Cardiac fibroblast (primary cell): ENCODE results near the gene ERCC1.

Source experiments
- DNase-seq, 2 donors: peaks; one replicate each; pipeline versions ENCODE4 v3.0.0 to v3.0.0-alpha.2; 2010; ENCODE audit warnings: low read depth in 2 of 2
- H3K4me3 ChIP-seq, 2 donors: replicated peaks in 1 of 2; 1 replicate in 1 of 2; 2 replicates in 1 of 2; pipeline ENCODE4 v1.5.1; 2011; ENCODE audit warnings: low read depth in 2 of 2, low read length in 2 of 2, mild to moderate bottlenecking in 2 of 2, moderate library complexity in 1 of 2
- CTCF ChIP-seq: IDR thresholded peaks from one replicate; pipeline ENCODE4 v1.5.1; 2011; ENCODE audit warnings: low read depth, mild to moderate bottlenecking, low read length, inconsistent platforms

ERCC1 gene

DNA sequence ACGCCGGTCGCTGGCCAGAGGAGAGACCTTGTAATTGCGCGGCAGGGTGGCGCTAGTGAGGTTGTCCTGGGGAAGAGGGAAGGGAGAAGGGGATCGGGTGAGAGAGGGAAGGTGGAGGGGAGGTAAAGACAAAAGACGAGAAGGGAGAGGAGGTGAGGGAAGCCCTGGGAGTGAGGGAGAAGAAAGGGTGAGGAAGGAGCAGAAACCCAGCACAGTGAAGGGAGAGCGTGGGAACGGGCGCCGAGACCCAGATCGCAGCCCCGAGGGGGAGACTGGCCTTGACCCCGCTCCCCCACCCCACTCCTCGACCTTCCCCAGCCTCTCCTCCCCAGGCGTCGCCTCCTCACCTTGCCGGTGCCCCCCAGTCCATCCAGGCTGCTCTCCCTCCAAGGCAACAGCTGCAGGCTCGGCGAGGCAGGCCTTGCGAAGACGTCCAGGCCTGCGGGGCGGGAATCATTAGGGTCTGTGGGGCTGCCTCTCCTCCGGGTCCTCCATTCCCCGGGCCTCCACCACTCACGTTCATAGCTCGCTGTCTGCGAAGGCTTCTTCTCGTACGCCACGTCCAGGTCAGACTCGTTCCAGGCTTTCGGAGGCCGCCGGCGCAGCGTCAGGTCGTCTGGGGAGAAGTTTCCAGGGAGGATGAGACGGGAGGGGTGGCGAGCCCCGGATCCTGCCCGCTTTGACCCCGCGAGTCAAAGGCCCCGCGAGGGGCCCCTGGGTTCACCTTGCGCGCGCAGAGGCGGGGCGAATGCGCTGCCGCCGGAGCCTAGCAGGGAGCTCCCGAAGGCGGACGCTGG is 27.7 kb downstream of the ERCC1 start:
- no peak for TF ChIP-seq CTCF
- H3K4me3 ChIP-seq: no peak overlapping the region
- no peak for DNase-seq

DNA sequence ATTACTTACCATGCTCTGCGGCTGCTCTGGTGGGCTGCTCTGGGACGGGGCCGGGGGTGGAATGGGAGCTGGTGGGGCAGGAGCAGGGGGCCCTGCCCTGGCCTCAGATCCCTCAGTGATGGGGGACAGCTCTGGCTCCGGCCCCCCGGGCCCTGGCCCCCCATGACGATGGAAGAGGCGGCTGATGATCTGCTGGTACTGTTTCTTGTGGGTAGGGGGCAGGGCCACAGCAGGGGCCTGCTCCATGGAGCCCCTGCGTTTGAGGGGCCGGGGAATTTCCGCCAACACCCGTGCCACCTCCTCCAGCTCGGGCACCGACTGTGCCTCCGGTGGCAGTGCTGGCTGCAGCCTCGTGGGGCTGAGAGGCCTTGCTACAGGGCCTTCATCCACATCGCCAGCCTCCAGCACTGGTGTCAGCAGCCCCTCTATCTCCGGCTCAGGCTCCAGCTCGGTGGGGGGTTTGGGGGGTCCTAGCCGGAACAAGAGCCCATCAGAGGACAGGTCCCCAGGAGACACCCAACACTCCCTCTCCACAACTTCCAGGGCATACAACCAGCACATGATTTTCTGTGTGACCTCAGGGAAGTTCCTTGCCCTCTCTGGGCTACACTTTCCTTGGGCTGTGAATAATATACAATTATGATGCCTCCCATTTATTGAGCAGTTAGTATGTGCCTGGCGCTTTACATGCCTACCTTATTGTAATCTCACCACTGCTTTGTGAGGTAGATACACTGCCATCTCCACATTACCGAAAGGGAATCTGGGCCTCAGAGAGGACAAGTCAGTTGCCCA is 31.6 kb downstream of the ERCC1 start:
- H3K4me3 ChIP-seq: no peak overlapping the region
- TF ChIP-seq CTCF: no peak
- no peak for DNase-seq

DNA sequence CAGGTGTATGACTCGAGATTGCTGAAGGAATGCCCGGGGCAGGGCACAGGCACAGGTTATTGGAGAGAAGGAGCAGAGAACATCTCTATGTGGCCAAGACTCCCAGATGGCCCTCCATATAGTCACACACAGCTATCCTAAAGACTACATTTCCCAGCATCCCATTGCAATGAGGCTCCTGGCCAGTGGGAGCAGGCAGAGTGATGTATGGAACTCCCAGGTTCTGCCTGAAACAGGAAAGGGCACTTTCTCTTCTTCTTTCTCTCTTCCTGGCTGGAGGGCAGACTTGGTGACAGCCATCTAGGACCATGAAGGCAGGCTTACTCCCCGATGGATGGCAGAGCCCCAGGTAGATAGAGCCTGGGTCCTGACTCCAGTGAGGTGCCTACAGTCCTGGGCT is 32.4 kb downstream of the ERCC1 start:
- DNase-seq: peak in 1 of 2 donors; percentile 32
- no peak overlapping the region for H3K4me3 ChIP-seq
- no peak for TF ChIP-seq CTCF

- H3K4me3 ChIP-seq: peak overlapping the region in 1 of 2 donors; percentile 10
- no peak for TF ChIP-seq CTCF
- DNase-seq: no peak
These were observed 38.1 kb downstream of the ERCC1 start for GRCh38 chr19:45385392-45386221.

- no peak for DNase-seq
- TF ChIP-seq CTCF: no peak
- H3K4me3 ChIP-seq: no peak overlapping the region
These were observed 41.3 kb downstream of the ERCC1 start for GRCh38 chr19:45382426-45382825.

GRCh38 chr19:45380107-45380506 is 43.6 kb downstream of the ERCC1 start:
- no peak overlapping the region for H3K4me3 ChIP-seq
- no peak for TF ChIP-seq CTCF
- DNase-seq: no peak
